CD4-positive, alpha-beta T cell (primary cell): ENCODE measurements around the gene RPL15. TPM values are rescaled to one million over a fixed set of nuclear protein-coding genes. Genes with fewer than 3 reads are reported as not detected.

ENCODE experiments used
- ATAC-seq: fragments of 200-7000 bp; cut with Tn5 transposase; one replicate; pipeline ENCODE4 v1.10.0; 2022; ENCODE audit warnings: mild to moderate bottlenecking; ENCODE audit not compliant: poor library complexity
- CTCF ChIA-PET: fragments of 350-600 bp; sonication (Branson Sonifier 250); formaldehyde crosslinking; loops from one replicate; lab custom pipeline; 2021; ENCODE audit warnings: antibody characterized with exemption, inconsistent platforms; lab: Charles Lee
- POLR2A ChIA-PET: fragments of 350-600 bp; sonication (Branson Sonifier 250); formaldehyde crosslinking; loops from one replicate; lab custom pipeline; 2021; ENCODE audit warnings: antibody characterized with exemption, inconsistent platforms; lab: Charles Lee
- DNase-seq, 14 experiments: peaks; one replicate each; pipeline ENCODE4 v3.0.0-alpha.2; 2013 to 2020; ENCODE audit warnings: mixed read lengths in 2 of 14
- H3K27ac ChIP-seq, 2 donors: one replicate each; pipeline versions ENCODE4 v1.5.1 to v1.7.0; 2013; ENCODE audit warnings: low read length in 2 of 2, low read depth in 1 of 2, mild to moderate bottlenecking in 1 of 2
- H3K27me3 ChIP-seq, 2 experiments: 1 replicate in 1 of 2; 2 replicates in 1 of 2; pipeline versions ENCODE4 v1.6.1 to v1.7.0; 2013; ENCODE audit warnings: low read length in 2 of 2, control low read depth in 1 of 2, mild to moderate bottlenecking in 1 of 2, moderate library complexity in 1 of 2; ENCODE audit not compliant: insufficient read depth in 2 of 2, control insufficient read depth in 1 of 2
- H3K36me3 ChIP-seq: one replicate; pipeline ENCODE4 v1.6.1; 2013; ENCODE audit warnings: low read length, control low read depth; ENCODE audit not compliant: insufficient read depth
- H3K4me1 ChIP-seq: one replicate; pipeline ENCODE4 v1.6.1; 2013; ENCODE audit warnings: low read length, control low read depth; ENCODE audit not compliant: insufficient read depth
- H3K4me3 ChIP-seq: one replicate; pipeline ENCODE4 v1.5.1; 2013; ENCODE audit warnings: mild to moderate bottlenecking, low read length, moderate library complexity
- H3K9me3 ChIP-seq, 2 experiments: 1 replicate in 1 of 2; 2 replicates in 1 of 2; pipeline versions ENCODE4 v1.6.1 to v1.7.0; 2013; ENCODE audit warnings: low read length in 2 of 2, mild to moderate bottlenecking in 2 of 2, control low read depth in 1 of 2, moderate library complexity in 1 of 2; ENCODE audit not compliant: control insufficient read depth in 1 of 2, insufficient read depth in 1 of 2
- H3K27ac Mint-ChIP-seq: one replicate; pipeline ENCODE4 v1.8.0; 2020; ENCODE audit warnings: mixed read lengths
- H3K27me3 Mint-ChIP-seq: one replicate; pipeline ENCODE4 v1.8.0; 2021; ENCODE audit warnings: mixed read lengths
- H3K36me3 Mint-ChIP-seq: one replicate; pipeline ENCODE4 v1.8.0; 2021; ENCODE audit warnings: low read depth, mixed read lengths
- H3K4me1 Mint-ChIP-seq: one replicate; pipeline ENCODE4 v1.8.0; 2021; ENCODE audit warnings: low read depth, mixed read lengths
- H3K4me3 Mint-ChIP-seq: one replicate; pipeline ENCODE4 v1.8.0; 2020; ENCODE audit warnings: mild to moderate bottlenecking, mixed read lengths
- H3K9me3 Mint-ChIP-seq: one replicate; pipeline ENCODE4 v1.8.0; 2020; ENCODE audit warnings: mixed read lengths
- CTCF ChIP-seq: fragments of 200-600 bp; IDR thresholded peaks from one replicate; pipeline ENCODE4 v1.8.0; 2022; ENCODE audit warnings: antibody characterized with exemption, mild to moderate bottlenecking
- intact Hi-C, 2 experiments: fragments of 100-400 bp; cut with DNase I in 1 of 2; cut with micrococcal nuclease in 1 of 2; formaldehyde crosslinking; loops; one replicate each; pipeline versions ENCODE4 v1.15.1 to v1.9.0; 2023 to 2025; cut with DNase I, micrococcal nuclease
- total RNA-seq, 174 experiments: library from RNA in 2 of 174; stranded (reverse) in 2 of 174; gene quantifications; one replicate each; pipeline ENCODE4 v1.2.3 and lab custom pipeline; 2021 to 2026

RPL15 gene
- total RNA-seq, 2 experiments from 2014 or later: 2,331 to 2,343 TPM

DNA sequence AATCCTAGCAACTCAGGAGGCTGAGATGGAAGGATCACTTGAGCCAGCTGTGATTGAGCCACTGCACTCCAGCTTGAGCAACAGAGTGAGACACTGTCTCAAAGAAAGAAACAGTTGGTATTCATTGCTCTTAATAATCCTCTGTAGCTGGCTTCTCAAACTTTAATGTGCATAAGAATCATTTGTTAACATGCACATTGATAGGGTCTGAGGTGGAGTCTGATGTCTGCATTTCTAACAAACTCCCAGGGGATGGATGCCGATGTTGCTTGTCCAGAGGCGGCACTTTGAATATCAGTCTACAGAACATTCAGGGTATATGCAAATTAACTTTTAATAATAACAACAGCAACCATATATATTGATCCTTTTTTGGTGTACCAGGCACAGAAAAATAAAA lies 40.0 kb upstream of the RPL15 start:
- no peak for TF ChIP-seq CTCF
- no peak overlapping the region for H3K4me3 ChIP-seq
- Mint-ChIP-seq H3K36me3 (peaks cover 7% of the 10 kb centered on the region), H3K27ac (no peak overlapping the region), H3K27me3 (no peaks in the 10 kb centered on the region), H3K4me1 (peaks cover 79% of the 10 kb centered on the region), H3K4me3 (no peak overlapping the region), H3K9me3 (no peaks in the 10 kb centered on the region)
- no peaks in the 10 kb centered on the region for H3K27me3 ChIP-seq
- H3K4me1 ChIP-seq: no peaks in the 10 kb centered on the region
- DNase-seq (no peak), ATAC-seq (no peak)
- no peak overlapping the region for H3K27ac ChIP-seq
- H3K9me3 ChIP-seq: no peaks in the 10 kb centered on the region
- ChIA-PET POLR2A (no interaction called here), CTCF (no interaction called here)
- intact Hi-C loops: no loop called here
- H3K36me3 ChIP-seq: peaks cover 6% of the 10 kb centered on the region

DNA sequence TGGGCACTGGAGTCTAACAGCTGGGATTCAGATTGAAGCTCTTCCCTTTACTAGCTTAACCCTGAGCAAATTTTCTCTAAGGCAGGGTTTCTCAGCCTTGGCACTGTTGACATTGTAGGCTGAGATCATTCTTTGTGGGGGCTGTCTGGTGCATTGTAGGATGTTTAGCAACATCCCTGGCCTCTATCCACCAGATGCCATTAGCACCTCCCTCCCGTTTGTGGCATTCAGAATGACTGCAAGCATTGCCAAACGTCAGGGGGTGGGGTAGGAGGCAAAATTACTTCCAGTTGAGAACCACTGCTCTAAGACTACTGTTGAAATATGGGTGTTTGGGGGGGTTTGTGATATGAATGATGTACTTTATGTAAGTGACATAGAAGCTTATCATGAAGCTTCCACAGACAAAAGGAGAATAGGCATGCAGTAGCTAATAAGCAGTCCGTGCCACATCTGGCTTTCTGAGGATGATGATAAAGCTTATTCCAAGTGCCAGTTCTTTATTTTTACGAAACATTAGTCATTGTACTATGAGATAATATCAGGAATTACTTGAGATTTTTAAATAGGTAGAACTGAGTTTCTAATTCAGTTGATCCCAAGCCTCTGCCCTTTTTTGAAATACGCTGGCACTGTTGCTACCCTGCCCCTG lies 39.5 kb upstream of the RPL15 start:
- Mint-ChIP-seq H3K4me3 (no peak overlapping the region), H3K27me3 (no peaks in the 10 kb centered on the region), H3K9me3 (no peaks in the 10 kb centered on the region), H3K4me1 (peaks cover 82% of the 10 kb centered on the region), H3K36me3 (peaks cover 11% of the 10 kb centered on the region), H3K27ac (no peak overlapping the region)
- no peak for ATAC-seq
- Histone ChIP-seq H3K36me3 (peaks cover 6% of the 10 kb centered on the region), H3K4me3 (no peak overlapping the region), H3K9me3 (no peaks in the 10 kb centered on the region), H3K27me3 (no peaks in the 10 kb centered on the region), H3K4me1 (no peaks in the 10 kb centered on the region), H3K27ac (no peak overlapping the region)
- ChIA-PET POLR2A (no interaction called here), CTCF (no interaction called here)
- intact Hi-C loops: no loop called here
- no peak for TF ChIP-seq CTCF
- no peak for DNase-seq

GRCh38 chr3:23879485-23879884 lies 37.4 kb upstream of the RPL15 start:
- intact Hi-C loops: no loop called here
- POLR2A ChIA-PET: interaction anchor here (0.6 kb wide), 1 partner anchor 28 kb away, joined by 3 read pairs; no protein-coding TSS in a partner anchor
- peaks cover 6% of the 10 kb centered on the region for H3K36me3 ChIP-seq
- no peak for DNase-seq
- H3K4me1 Mint-ChIP-seq: peaks cover 69% of the 10 kb centered on the region
- H3K36me3 Mint-ChIP-seq: peaks cover 11% of the 10 kb centered on the region
- no peaks in the 10 kb centered on the region for H3K27me3 Mint-ChIP-seq
- H3K4me3 Mint-ChIP-seq: no peak overlapping the region
- peak overlapping the region; percentile 8 for H3K27ac Mint-ChIP-seq
- H3K27me3 ChIP-seq: no peaks in the 10 kb centered on the region
- H3K9me3 Mint-ChIP-seq: no peaks in the 10 kb centered on the region
- no peak for TF ChIP-seq CTCF
- H3K4me1 ChIP-seq: no peaks in the 10 kb centered on the region
- ATAC-seq: no peak
- no peaks in the 10 kb centered on the region for H3K9me3 ChIP-seq
- CTCF ChIA-PET: no interaction called here
- H3K4me3 ChIP-seq: no peak overlapping the region
- H3K27ac ChIP-seq: no peak overlapping the region
